ENCODE results near the gene ABTB2. TPM values are rescaled to one million over a fixed set of nuclear protein-coding genes. Genes with fewer than 3 reads are reported as not detected.

The ABTB2 gene
- total and polyA plus RNA-seq, 2 of the 8 experiments (the other 6 are each of a cell fraction or from before 2014, with no cell fraction given): 7.7 to 10.2 TPM

DNA sequence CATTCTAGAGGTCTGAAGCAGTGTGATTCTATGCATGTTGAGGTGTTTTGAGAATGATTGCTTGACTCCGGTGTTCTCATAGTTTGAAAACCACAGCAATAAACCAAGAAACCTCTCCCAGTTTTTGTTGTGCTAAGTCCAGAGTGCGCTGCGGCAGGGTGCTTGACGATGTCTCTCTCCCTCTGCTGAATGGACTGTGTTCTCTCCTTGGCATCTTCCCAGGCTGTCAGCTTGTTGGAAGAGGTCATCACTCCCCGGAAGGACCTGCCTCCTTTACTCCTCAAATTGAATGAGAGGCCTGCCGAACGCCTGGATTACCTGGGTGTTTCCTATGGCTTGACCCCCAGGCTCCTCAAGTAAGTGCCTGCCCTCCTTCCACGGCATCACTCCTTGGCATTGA lies 221.4 kb downstream of the ABTB2 start (continued):
- TF ChIP-seq KDM4A (IDR thresholded peaks at IDR 0.05; ENCODE audit: low read depth, low read length, severe bottlenecking) (no peak), SIRT6 (IDR thresholded peaks at IDR 0.05; ENCODE audit: low read length) (no peak), EGR1 (IDR thresholded peaks at IDR 0.05; ENCODE audit: borderline replicate concordance, low read depth, low read length) (no peak)
